ENCODE measurements around the gene C19orf47. TPM values are rescaled to one million over a fixed set of nuclear protein-coding genes. Genes with fewer than 3 reads are reported as not detected.

C19orf47 gene
- total RNA-seq, 4 donors from 2014 or later = 14.8 to 34.9 (median 16.3) TPM

DNA sequence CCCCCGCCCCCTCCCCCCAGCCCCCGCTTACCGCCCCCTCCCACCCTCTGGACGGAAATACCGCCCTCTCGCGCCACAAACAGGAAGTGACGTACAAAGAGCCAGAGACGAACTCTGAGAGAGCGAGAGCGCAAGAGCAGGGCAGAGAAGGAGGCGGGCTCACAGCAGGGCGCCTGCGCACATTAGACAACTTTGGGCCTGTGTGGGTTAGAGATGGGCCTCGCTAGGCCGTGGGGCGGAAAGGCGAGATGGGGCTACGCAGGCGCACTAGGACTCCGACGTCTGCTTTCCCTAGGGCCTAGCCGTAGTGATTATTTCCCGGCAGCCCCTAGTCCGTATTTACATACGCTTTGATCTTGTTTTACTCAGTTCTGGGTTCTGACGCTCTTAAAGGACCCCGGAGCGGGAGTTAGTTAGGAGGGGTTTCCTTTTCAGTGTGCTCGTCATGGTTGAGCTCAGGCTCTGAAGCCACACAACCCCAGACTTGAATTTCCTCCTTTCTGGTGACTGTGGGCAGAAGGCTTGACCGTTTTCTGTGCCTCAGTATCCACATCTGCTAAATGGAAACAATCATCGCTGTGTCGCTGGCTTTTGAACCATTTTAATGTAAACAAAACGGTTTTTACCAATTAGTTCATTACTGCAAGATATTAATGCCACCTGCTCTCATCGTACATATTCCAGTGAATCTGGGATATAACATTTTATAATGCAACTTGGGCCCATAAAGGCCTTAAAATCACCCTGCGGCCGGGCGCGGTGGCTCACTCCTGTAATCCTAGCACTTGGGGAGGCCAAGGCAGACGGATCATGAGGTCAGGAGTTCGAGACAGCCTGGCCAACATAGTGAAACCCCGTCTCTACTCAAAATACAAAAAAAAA is 62.6 kb downstream of the C19orf47 start:
- H3K9me3 ChIP-seq = no peaks in the 10 kb centered on the region
- 14% methylated on average over 35 of the region's 42 CpGs for WGBS
- peak; percentile 98 to 99 for DNase-seq (ENCODE audit: low spot score in 2 of 2)
- H3K27me3 ChIP-seq = no peaks in the 10 kb centered on the region
- TF ChIP-seq POLR2AphosphoS5 (IDR thresholded peaks at IDR 0.05) = peak in 1 of 3 donors; percentile 57
- no peak for TF ChIP-seq POLR2A (IDR thresholded peaks at IDR 0.05)
- no peaks in the 10 kb centered on the region for H3K36me3 ChIP-seq
- peaks cover 46% of the 10 kb centered on the region for H3K4me1 ChIP-seq
- H3K27ac ChIP-seq = peak overlapping the region; percentile 96
- peak overlapping the region; percentile 95 for H3K4me3 ChIP-seq

DNA sequence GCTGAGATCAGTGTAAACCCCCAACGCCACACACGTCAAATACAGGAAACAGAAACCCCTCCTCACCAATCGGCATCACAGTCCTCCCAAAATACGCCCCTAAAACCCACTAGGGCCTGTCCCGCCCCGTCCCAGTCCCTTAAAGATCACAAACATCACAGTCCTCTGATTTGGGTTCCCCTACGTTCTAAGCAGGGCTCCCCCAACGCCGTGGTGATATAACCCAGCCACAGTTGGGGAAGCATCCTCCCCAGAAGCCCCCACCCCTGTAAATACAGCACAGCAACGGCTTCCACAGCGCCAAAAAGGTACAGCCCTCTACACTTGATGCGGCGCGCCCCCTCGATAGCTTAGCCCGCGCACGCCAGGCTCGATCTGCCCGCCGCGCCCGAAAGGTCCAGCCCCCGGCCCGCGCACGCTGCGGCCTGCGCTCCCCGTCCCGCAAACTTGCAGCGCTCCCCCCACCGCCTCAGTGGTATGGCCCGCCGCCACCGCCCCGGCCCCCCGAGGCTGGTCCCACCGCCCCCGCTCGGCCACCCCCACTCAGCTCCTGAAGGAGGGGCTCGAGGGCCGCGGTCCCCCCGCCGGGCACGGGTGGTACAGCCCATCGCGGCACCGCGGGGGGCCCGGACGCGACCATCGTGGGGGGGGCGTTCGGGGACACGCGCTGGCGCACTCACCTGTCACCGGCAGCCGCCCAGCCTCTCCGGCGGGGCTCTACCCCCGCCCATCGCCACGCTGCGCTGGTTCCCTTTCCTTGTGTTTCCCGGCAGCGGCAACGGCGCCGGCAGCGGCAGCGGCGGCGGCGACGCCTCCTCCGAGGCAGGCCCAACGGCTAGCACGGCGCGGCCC is 63.5 kb downstream of the C19orf47 start, which contains the start of gene AKT2:
Gene AKT2 (minus strand): TSS at position 845 of the 852 bp plus-strand sequence. CDS start 20,078 bp downstream, outside the sequence.
- TF ChIP-seq EP300 (IDR thresholded peaks at IDR 0.05) (no peak), POLR2AphosphoS5 (IDR thresholded peaks at IDR 0.05) (no peak), POLR2A (IDR thresholded peaks at IDR 0.05) (no peak)
- TF ChIP-seq, protein P1, sequence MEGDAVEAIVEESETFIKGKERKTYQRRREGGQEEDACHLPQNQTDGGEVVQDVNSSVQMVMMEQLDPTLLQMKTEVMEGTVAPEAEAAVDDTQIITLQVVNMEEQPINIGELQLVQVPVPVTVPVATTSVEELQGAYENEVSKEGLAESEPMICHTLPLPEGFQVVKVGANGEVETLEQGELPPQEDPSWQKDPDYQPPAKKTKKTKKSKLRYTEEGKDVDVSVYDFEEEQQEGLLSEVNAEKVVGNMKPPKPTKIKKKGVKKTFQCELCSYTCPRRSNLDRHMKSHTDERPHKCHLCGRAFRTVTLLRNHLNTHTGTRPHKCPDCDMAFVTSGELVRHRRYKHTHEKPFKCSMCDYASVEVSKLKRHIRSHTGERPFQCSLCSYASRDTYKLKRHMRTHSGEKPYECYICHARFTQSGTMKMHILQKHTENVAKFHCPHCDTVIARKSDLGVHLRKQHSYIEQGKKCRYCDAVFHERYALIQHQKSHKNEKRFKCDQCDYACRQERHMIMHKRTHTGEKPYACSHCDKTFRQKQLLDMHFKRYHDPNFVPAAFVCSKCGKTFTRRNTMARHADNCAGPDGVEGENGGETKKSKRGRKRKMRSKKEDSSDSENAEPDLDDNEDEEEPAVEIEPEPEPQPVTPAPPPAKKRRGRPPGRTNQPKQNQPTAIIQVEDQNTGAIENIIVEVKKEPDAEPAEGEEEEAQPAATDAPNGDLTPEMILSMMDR (IDR thresholded peaks at IDR 0.05) = no peak

DNA sequence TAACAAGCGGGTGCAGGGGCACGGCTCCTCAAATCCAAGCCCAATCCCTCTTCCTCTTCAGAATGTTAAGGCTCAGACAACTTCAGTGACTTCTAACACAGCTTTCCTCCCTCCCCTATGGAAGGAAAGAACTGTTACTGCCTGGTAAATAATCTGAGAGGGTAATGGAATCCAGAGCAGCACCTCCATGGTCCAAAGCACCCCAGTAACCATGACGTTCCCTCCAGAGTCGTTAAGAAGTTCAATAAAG is 64.0 kb downstream of the C19orf47 start:
- Histone ChIP-seq H3K9me3 (no peaks in the 10 kb centered on the region), H3K4me3 (peak overlapping the region; percentile 95), H3K27me3 (no peaks in the 10 kb centered on the region), H3K36me3 (no peaks in the 10 kb centered on the region), H3K4me1 (peaks cover 60% of the 10 kb centered on the region), H3K27ac (peak overlapping the region; percentile 96)
- TF ChIP-seq POLR2A (IDR thresholded peaks at IDR 0.05) (no peak), EP300 (IDR thresholded peaks at IDR 0.05) (no peak), POLR2AphosphoS5 (IDR thresholded peaks at IDR 0.05) (no peak)
- TF ChIP-seq, protein P1 (IDR thresholded peaks at IDR 0.05) = no peak
- DNase-seq (ENCODE audit: low spot score in 2 of 2) = no peak
- 2% methylated on average over 4 of the region's 4 CpGs for WGBS

More for the DNA sequence above, 63.5 kb downstream of the C19orf47 start, which contains the start of gene AKT2:
- WGBS = 0% methylated on average over 9 of the region's 84 CpGs
- Histone ChIP-seq H3K27ac (peak within 1 kb of the TSS; percentile 96), H3K27me3 (no peaks in the 10 kb centered on the region), H3K36me3 (no peaks in the 10 kb centered on the region), H3K9me3 (no peaks in the 10 kb centered on the region), H3K4me1 (peaks cover 55% of the 10 kb centered on the region), H3K4me3 (peak within 1 kb of the TSS; percentile 95)
- DNase-seq (ENCODE audit: low spot score in 2 of 2) = peak; percentile 86 to 87

DNA sequence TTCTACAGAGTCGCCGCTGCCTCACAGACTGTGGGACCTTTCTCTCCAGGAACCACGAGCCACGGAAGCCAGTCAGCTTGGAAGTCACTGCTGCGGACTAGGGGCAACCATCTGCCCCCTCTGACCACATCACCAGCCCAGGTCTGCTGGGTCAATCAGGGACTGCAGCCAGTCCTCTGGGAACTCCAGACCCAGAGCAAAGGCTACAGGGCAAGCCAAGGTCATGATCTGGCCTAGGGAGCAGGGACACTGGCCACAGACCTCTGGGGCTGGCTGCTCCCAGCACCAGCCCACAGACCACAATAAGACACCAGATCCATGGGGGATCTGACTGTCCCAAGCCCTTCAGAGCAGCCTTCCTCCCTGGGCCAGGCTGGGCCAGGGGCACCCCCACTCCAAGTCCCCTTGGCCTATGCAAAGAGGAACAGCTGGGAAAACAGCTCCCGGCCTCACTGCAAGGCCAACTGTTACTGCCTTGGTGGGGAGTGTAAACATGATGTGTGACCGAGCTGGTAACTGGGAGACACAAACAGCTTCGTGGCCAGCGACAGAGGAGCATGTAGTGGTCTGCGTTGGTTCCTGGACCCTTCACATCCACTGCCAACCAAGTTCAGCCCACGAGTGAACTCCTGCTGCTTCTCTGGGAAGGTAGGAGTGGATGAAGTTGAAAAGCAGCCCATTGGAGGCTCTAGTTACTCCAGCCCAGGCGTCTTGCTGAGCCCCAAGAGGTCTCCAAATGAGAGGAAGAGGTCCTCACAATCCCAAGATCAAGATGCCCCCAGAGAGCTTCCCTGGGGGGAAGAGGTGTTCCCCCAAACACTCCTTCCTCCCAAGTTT is 64.6 kb downstream of the C19orf47 start:
- H3K4me1 ChIP-seq = peaks cover 66% of the 10 kb centered on the region
- DNase-seq (ENCODE audit: low spot score in 2 of 2) = no peak
- no peaks in the 10 kb centered on the region for H3K36me3 ChIP-seq
- H3K27me3 ChIP-seq = no peaks in the 10 kb centered on the region
- peak overlapping the region; percentile 95 for H3K4me3 ChIP-seq
- H3K27ac ChIP-seq = peak overlapping the region; percentile 96
- no peaks in the 10 kb centered on the region for H3K9me3 ChIP-seq
- no peak for TF ChIP-seq POLR2A (IDR thresholded peaks at IDR 0.05)
- TF ChIP-seq POLR2AphosphoS5 (IDR thresholded peaks at IDR 0.05) = no peak
- TF ChIP-seq, protein P1 (IDR thresholded peaks at IDR 0.05) = no peak
- TF ChIP-seq EP300 (IDR thresholded peaks at IDR 0.05) = no peak
- WGBS = 38% methylated on average over 12 of the region's 12 CpGs

DNA sequence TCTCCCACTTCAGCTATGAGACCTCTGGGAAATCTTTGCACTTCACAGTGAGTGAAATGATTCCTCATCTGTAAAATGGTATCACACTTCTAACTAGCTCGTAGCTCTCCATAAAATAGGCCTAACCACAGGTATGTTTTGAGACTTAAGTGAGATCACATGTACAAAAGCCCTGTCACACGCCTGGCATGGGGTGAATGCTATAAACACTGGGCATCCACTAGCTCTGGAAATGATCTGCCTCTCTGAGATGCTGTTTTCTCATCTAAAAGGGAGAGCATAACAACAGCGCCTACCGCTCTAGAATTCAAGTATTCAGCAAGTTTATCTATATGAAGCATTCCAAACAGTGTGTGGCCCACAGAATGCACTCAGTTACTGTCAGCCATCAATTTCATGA is 65.3 kb downstream of the C19orf47 start:
- Histone ChIP-seq H3K27ac (peak overlapping the region; percentile 96), H3K9me3 (no peaks in the 10 kb centered on the region), H3K4me1 (peaks cover 73% of the 10 kb centered on the region), H3K36me3 (no peaks in the 10 kb centered on the region), H3K4me3 (peak overlapping the region; percentile 95), H3K27me3 (no peaks in the 10 kb centered on the region)
- 78% methylated on average over 4 of the region's 4 CpGs for WGBS
- TF ChIP-seq POLR2AphosphoS5 (IDR thresholded peaks at IDR 0.05) (no peak), POLR2A (IDR thresholded peaks at IDR 0.05) (no peak), EP300 (IDR thresholded peaks at IDR 0.05) (no peak)
- TF ChIP-seq, protein P1 (IDR thresholded peaks at IDR 0.05) = no peak
- DNase-seq (ENCODE audit: low spot score in 2 of 2) = no peak

Data from suprapubic skin (tissue), 4 donors.